Testis (tissue), 2 donors: ENCODE measurements around the gene MED12L.

Experiments
- CTCF ChIP-seq, 3 experiments: fragments of 450-650 bp in 2 of 3; fragments of 200-600 bp in 1 of 3; sonication (generic) in 1 of 3; IDR thresholded peaks; one replicate each; pipeline ENCODE4 v1.5.1; 2016 to 2019; ENCODE audit warnings: antibody characterized with exemption in 3 of 3, mild to moderate bottlenecking in 2 of 3, moderate library complexity in 1 of 3
- POLR2A ChIP-seq: fragments of 450-650 bp; IDR thresholded peaks from one replicate; pipeline ENCODE4 v1.6.1; 2017; ENCODE audit warnings: antibody characterized with exemption, mild to moderate bottlenecking, moderate library complexity

DNA sequence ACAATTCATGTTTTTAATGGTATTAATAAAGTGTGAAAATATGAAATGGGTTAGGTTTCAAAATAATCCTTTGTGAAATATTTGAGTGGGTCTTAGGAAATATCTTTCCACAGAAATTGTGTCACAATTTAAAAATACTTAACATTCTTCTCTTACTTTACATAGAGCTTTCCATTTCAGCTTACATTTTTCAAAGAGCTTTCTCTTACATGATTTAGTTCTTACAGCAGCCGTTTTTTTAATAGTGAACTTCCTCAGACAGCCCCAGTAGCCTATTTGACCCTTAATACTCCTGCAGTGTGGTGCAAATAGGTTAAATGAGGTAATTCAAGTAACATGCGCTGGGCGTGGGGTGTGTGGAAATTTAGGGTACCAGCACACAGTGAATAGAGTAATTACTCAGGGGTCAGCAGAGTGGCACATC, 277.3 kb downstream of the MED12L start:
- no peak for TF ChIP-seq CTCF (IDR thresholded peaks at IDR 0.05)
- no peak for TF ChIP-seq POLR2A
